Aorta (tissue), 5 donors: Measurements from ENCODE around the gene A4GALT. TPM values are rescaled to one million over a fixed set of nuclear protein-coding genes. Genes with fewer than 3 reads are reported as not detected.

Experiments
- ATAC-seq: fragments of 200-7000 bp; cut with Tn5 transposase; one replicate; pipeline ENCODE4 v1.9.1; 2022; ENCODE audit warnings: moderate library complexity; ENCODE audit not compliant: low FRiP score
- DNase-seq, 2 donors: peaks; one replicate each; pipeline ENCODE4 v3.0.0-alpha.2; 2020
- H3K27ac ChIP-seq, 2 donors: one replicate each; pipeline ENCODE4 v1.5.1; 2013; ENCODE audit warnings: low read length in 2 of 2, mild to moderate bottlenecking in 2 of 2, moderate library complexity in 2 of 2, control low read depth in 1 of 2, inconsistent platforms in 1 of 2, low read depth in 1 of 2
- H3K27me3 ChIP-seq, 2 donors: one replicate each; pipeline ENCODE4 v1.6.1; 2013; ENCODE audit warnings: control low read depth in 1 of 2, low read length in 1 of 2, mild to moderate bottlenecking in 1 of 2, moderate library complexity in 1 of 2; ENCODE audit not compliant: insufficient read depth in 2 of 2, control insufficient read depth in 1 of 2
- H3K36me3 ChIP-seq, 2 donors: one replicate each; pipeline ENCODE4 v1.6.1; 2013; ENCODE audit warnings: control low read depth in 1 of 2, low read length in 1 of 2, mild to moderate bottlenecking in 1 of 2; ENCODE audit not compliant: insufficient read depth in 2 of 2, control insufficient read depth in 1 of 2
- H3K4me1 ChIP-seq, 2 donors: one replicate each; pipeline ENCODE4 v1.6.1; 2013; ENCODE audit warnings: low read length in 2 of 2, control low read depth in 1 of 2, mild to moderate bottlenecking in 1 of 2, moderate library complexity in 1 of 2; ENCODE audit not compliant: insufficient read depth in 2 of 2, control insufficient read depth in 1 of 2
- H3K4me3 ChIP-seq, 2 donors: one replicate each; pipeline ENCODE4 v1.5.1; 2013; ENCODE audit warnings: low read length in 2 of 2, control low read depth in 1 of 2, mild to moderate bottlenecking in 1 of 2
- H3K9me3 ChIP-seq: one replicate; pipeline ENCODE4 v1.6.1; 2013; ENCODE audit warnings: mild to moderate bottlenecking, low read length; ENCODE audit not compliant: control insufficient read depth
- WGBS, 2 donors: extraction: QIAGEN DNeasy Blood & Tissue Kit; methylation state at CpG; one replicate each; pipeline ENCODE4 v1.1.7; 2013; 5-methylcytosine and 5-hydroxymethylcytosine counted together
- intact Hi-C, 2 donors: fragments of 100-400 bp; cut with DNase I; formaldehyde crosslinking; loops; one replicate each; pipeline versions ENCODE4 v1.14.2 to v1.15.0; 2022
- polyA plus RNA-seq, 2 donors: library from polyadenylated mRNA; stranded (reverse); fragments of 200-250 nt; gene quantifications; one replicate each; pipeline ENCODE4 v1.2.3, GENCODE V29; 2013
- total RNA-seq, 2 donors: library from RNA; stranded (reverse); fragmentation: NEBNext Ultra II Directional; extraction: Animal tissue kit (Norgen Biotek cat#: 25700); gene quantifications; one replicate each; pipeline ENCODE4 v1.2.1, GENCODE V29; 2021
- donor health status: healthy with polysubstance abuse.
- donor health status: Bipolar disorder and iron deficiency.
- donor health status: DM: no; HTN: no; CAD: no.
- donor health status: DM: no; HTN: no; CAD: no.
- donor health status: DM: yes; HTN: yes; CAD: no.

Gene A4GALT
- total and polyA plus RNA-seq, 4 donors = 15.8 to 75.8 (median 67.2) TPM

GRCh38 chr22:42646569-42647525 lies 73.8 kb downstream of the A4GALT start:
- 5 to 6% methylated on average over 16 of the region's 16 CpGs for whole genome bisulfite sequencing, 2 donors
- H3K36me3 ChIP-seq = no peaks in the 10 kb centered on the region
- ATAC-seq = no peak
- no peak overlapping the region for H3K4me3 ChIP-seq
- H3K4me1 ChIP-seq = peaks cover 0 to 5% of the 10 kb centered on the region in 2 donors
- intact Hi-C loops = no loop called here
- H3K27me3 ChIP-seq = no peaks in the 10 kb centered on the region
- H3K9me3 ChIP-seq = no peaks in the 10 kb centered on the region
- peak in 1 of 2 donors; percentile 69 for DNase-seq
- peak overlapping the region; percentile 34 to 61 for H3K27ac ChIP-seq

GRCh38 chr22:42645938-42646568 lies 74.6 kb downstream of the A4GALT start:
- DNase-seq (no peak), ATAC-seq (no peak)
- H3K36me3 ChIP-seq = no peaks in the 10 kb centered on the region
- WGBS, 2 donors = 18 to 19% methylated on average over 13 of the region's 13 CpGs
- no peaks in the 10 kb centered on the region for H3K27me3 ChIP-seq
- peak overlapping the region; percentile 34 to 91 for H3K27ac ChIP-seq
- no peak overlapping the region for H3K4me3 ChIP-seq
- no peaks in the 10 kb centered on the region for H3K9me3 ChIP-seq
- peaks cover 0 to 5% of the 10 kb centered on the region in 2 donors for H3K4me1 ChIP-seq
- intact Hi-C loops = no loop called here

- WGBS, 2 donors = 8% methylated on average over 19 of the region's 19 CpGs
- ATAC-seq (peak; percentile 5), DNase-seq (no peak)
- no peak overlapping the region for H3K4me3 ChIP-seq
- peak overlapping the region; percentile 34 to 91 for H3K27ac ChIP-seq
- no peaks in the 10 kb centered on the region for H3K27me3 ChIP-seq
- peaks cover 0 to 5% of the 10 kb centered on the region in 2 donors for H3K4me1 ChIP-seq
- H3K36me3 ChIP-seq = no peaks in the 10 kb centered on the region
- H3K9me3 ChIP-seq = no peaks in the 10 kb centered on the region
- intact Hi-C loops = no loop called here
Observed at GRCh38 chr22:42645341-42645937, 75.2 kb downstream of the A4GALT start.

- Histone ChIP-seq H3K4me1 (peaks cover 0 to 5% of the 10 kb centered on the region in 2 donors), H3K9me3 (no peaks in the 10 kb centered on the region), H3K27ac (peak overlapping the region; percentile 34 to 91), H3K36me3 (no peaks in the 10 kb centered on the region), H3K4me3 (no peak overlapping the region), H3K27me3 (no peaks in the 10 kb centered on the region)
- 8 to 9% methylated on average over 22 of the region's 22 CpGs for WGBS, 2 donors
- DNase-seq (peak; percentile 78 to 86), ATAC-seq (peak; percentile 9)
- intact Hi-C loops = no loop called here
Observed at GRCh38 chr22:42644422-42645340, 76.0 kb downstream of the A4GALT start.

DNA sequence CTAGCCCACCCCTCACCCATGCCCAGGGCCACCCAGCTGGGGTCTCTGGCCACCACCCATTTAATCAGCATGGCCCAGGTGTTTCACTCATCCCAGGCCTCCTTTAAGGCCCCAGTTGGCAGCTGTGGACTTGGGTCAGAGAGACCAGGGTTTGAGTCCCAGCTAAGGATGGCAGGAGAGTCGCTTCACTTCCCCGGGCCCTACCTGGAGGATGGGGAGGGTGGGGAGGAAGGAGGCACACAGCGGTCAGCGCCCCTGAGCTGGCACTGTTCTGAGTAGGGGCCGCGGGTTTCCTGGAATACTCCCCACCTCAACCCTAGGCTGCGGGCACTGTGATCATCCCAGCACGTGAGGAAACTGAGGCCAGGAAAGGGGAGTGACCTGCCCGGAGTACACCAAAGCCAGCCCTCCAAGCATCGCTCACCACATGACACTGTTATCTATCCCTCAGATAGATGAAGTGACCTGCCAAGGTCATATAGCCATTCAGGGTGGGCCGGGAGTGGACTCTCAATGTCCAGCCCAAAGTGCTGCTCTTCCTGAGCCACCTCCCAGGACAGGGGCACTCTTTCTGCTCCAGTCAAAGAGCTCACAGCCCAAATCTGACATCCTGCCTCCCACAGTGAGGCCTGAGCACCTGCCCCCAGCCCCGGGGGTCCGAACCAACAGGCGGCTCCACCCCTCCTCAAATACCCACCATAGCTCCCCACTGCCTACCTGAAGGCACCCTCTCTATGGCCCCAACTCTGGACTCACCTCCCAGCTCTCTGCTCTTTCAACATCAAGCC lies 76.8 kb downstream of the A4GALT start:
- DNase-seq (no peak), ATAC-seq (no peak)
- Histone ChIP-seq H3K36me3 (no peaks in the 10 kb centered on the region), H3K27ac (peak overlapping the region in 1 of 2 donors; percentile 53), H3K27me3 (no peaks in the 10 kb centered on the region), H3K4me1 (peaks cover 0 to 5% of the 10 kb centered on the region in 2 donors), H3K4me3 (no peak overlapping the region), H3K9me3 (no peaks in the 10 kb centered on the region)
- intact Hi-C loops = no loop called here
- WGBS, 2 donors = 87 to 88% methylated on average over 14 of the region's 14 CpGs

GRCh38 chr22:42642806-42643633 lies 77.7 kb downstream of the A4GALT start:
- 79% methylated on average over 11 to 12 of the region's 12 CpGs for WGBS, 2 donors
- peaks cover 0 to 5% of the 10 kb centered on the region in 2 donors for H3K4me1 ChIP-seq
- DNase-seq (no peak), ATAC-seq (no peak)
- H3K27ac ChIP-seq = no peak overlapping the region
- H3K27me3 ChIP-seq = no peaks in the 10 kb centered on the region
- intact Hi-C loops = no loop called here
- H3K4me3 ChIP-seq = no peak overlapping the region
- H3K9me3 ChIP-seq = no peaks in the 10 kb centered on the region
- H3K36me3 ChIP-seq = no peaks in the 10 kb centered on the region
